Pulmonary artery endothelial cell (primary cell): Measurements from ENCODE around the gene CTSV. TPM values are rescaled to one million over a fixed set of nuclear protein-coding genes. Genes with fewer than 3 reads are reported as not detected.
A peak's percentile ranks its signal among the peaks of the same experiment; 100 is the strongest.
"Not testable (repeated sequence)": the region's sequence is repeated elsewhere in the genome, so short reads cannot be mapped to it uniquely, and the experiment has no call there.

Source experiments
- DNase-seq: peaks from one replicate; pipeline ENCODE4 v3.0.0-alpha.2; 2011; ENCODE audit warnings: low read depth, low spot score
- total RNA-seq: library from RNA; depleted of rRNA; stranded (reverse); fragments of >200 nt; gene quantifications from 2 replicates; pipeline ENCODE4 v1.2.3, GENCODE V29; 2014

The CTSV gene
- total RNA-seq, result 1.1 TPM in 2 replicates

GRCh38 chr9:97038611-97039513, at the start of gene CTSV:
CTSV (minus strand) TSS chr9:97039142; CDS start chr9:97038043, 1,099 bp downstream.
- DNase-seq, result peak; percentile 36

- not testable (repeated sequence) for DNase-seq
Observed at GRCh38 chr9:97087668-97088215, 48.8 kb upstream of the CTSV start.

GRCh38 chr9:97084562-97084991, 45.6 kb upstream of the CTSV start:
- not testable (repeated sequence) for DNase-seq

- DNase-seq, result no peak
Observed at GRCh38 chr9:97078362-97078761, 39.4 kb upstream of the CTSV start.

GRCh38 chr9:97077452-97078295, 38.7 kb upstream of the CTSV start:
- DNase-seq, result no peak

GRCh38 chr9:97076731-97077451, 37.9 kb upstream of the CTSV start:
- DNase-seq, result not testable (repeated sequence)

GRCh38 chr9:97076238-97076637, 37.3 kb upstream of the CTSV start:
- DNase-seq, result no peak

- DNase-seq, result no peak
Observed at GRCh38 chr9:97075289-97075985, 36.5 kb upstream of the CTSV start.

- no peak for DNase-seq
Observed at GRCh38 chr9:97073506-97073905, 34.6 kb upstream of the CTSV start.

GRCh38 chr9:97072285-97072776, 33.4 kb upstream of the CTSV start:
- DNase-seq, result no peak

GRCh38 chr9:97070325-97070724, 31.4 kb upstream of the CTSV start:
- DNase-seq, result not testable (repeated sequence)

- DNase-seq, result no peak
Observed at GRCh38 chr9:97067490-97067889, 28.5 kb upstream of the CTSV start.

GRCh38 chr9:97064176-97064575, 25.2 kb upstream of the CTSV start:
- DNase-seq, result no peak

- DNase-seq, result no peak
Observed at GRCh38 chr9:97060796-97061195, 21.9 kb upstream of the CTSV start.

GRCh38 chr9:97059626-97060025, 20.7 kb upstream of the CTSV start:
- no peak for DNase-seq

- no peak for DNase-seq
Observed at GRCh38 chr9:97057651-97058050, 18.7 kb upstream of the CTSV start.

- not testable (repeated sequence) for DNase-seq
Observed at GRCh38 chr9:97055891-97056290, 16.9 kb upstream of the CTSV start.

- no peak for DNase-seq
Observed at GRCh38 chr9:97053717-97054116, 14.8 kb upstream of the CTSV start.

- no peak for DNase-seq
Observed at GRCh38 chr9:97052735-97053134, 13.8 kb upstream of the CTSV start.

GRCh38 chr9:97046228-97046627, 7.3 kb upstream of the CTSV start:
- no peak for DNase-seq
